Neutrophil (primary cell): ENCODE results near the gene NXT1.

Experiments
- H3K27ac ChIP-seq: fragments of 200-600 bp; sonication (generic); 2 replicates; pipeline ENCODE4 v1.5.1; 2016; ENCODE audit warnings: mild to moderate bottlenecking, moderate library complexity
- H3K27me3 ChIP-seq: fragments of 200-600 bp; sonication (generic); 2 replicates; pipeline ENCODE4 v1.6.0; 2016; ENCODE audit warnings: mild to moderate bottlenecking
- H3K36me3 ChIP-seq: fragments of 200-600 bp; sonication (generic); 2 replicates; pipeline ENCODE4 v1.5.1; 2017
- H3K4me1 ChIP-seq, 2 experiments: fragments of 200-600 bp in 1 of 2; sonication (generic) in 1 of 2; 1 replicate in 1 of 2; 2 replicates in 1 of 2; pipeline versions ENCODE4 v1.5.1 to v1.6.1; 2013 to 2016; ENCODE audit warnings: low read depth in 1 of 2, low read length in 1 of 2, mild to moderate bottlenecking in 1 of 2, moderate library complexity in 1 of 2; ENCODE audit not compliant: control insufficient read depth in 1 of 2, insufficient read depth in 1 of 2
- H3K4me3 ChIP-seq, 2 experiments: fragments of 200-600 bp in 1 of 2; sonication (generic) in 1 of 2; 1 replicate in 1 of 2; 2 replicates in 1 of 2; pipeline ENCODE4 v1.5.1; 2013 to 2016; ENCODE audit warnings: low read depth in 1 of 2, low read length in 1 of 2, mild to moderate bottlenecking in 1 of 2, moderate library complexity in 1 of 2
- H3K9me3 ChIP-seq: fragments of 200-600 bp; sonication (generic); 2 replicates; pipeline ENCODE4 v1.5.1; 2016
- TF ChIP-seq, protein P1 (sequence below): fragments of 200-600 bp; sonication (generic); IDR thresholded peaks from 2 replicates; pipeline ENCODE4 v1.5.1; 2016; ENCODE audit warnings: antibody characterized with exemption

NXT1 gene

GRCh38 chr20:23370873-23371272 lies 20.3 kb downstream of the NXT1 start:
- H3K27me3 ChIP-seq: no peaks in the 10 kb centered on the region
- H3K4me3 ChIP-seq: no peak overlapping the region
- TF ChIP-seq, protein P1, sequence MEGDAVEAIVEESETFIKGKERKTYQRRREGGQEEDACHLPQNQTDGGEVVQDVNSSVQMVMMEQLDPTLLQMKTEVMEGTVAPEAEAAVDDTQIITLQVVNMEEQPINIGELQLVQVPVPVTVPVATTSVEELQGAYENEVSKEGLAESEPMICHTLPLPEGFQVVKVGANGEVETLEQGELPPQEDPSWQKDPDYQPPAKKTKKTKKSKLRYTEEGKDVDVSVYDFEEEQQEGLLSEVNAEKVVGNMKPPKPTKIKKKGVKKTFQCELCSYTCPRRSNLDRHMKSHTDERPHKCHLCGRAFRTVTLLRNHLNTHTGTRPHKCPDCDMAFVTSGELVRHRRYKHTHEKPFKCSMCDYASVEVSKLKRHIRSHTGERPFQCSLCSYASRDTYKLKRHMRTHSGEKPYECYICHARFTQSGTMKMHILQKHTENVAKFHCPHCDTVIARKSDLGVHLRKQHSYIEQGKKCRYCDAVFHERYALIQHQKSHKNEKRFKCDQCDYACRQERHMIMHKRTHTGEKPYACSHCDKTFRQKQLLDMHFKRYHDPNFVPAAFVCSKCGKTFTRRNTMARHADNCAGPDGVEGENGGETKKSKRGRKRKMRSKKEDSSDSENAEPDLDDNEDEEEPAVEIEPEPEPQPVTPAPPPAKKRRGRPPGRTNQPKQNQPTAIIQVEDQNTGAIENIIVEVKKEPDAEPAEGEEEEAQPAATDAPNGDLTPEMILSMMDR: no peak
- no peak overlapping the region for H3K27ac ChIP-seq
- H3K36me3 ChIP-seq: peaks cover 69% of the 10 kb centered on the region
- H3K9me3 ChIP-seq: no peaks in the 10 kb centered on the region
- peaks cover 11 to 13% of the 10 kb centered on the region in 2 experiments for H3K4me1 ChIP-seq

DNA sequence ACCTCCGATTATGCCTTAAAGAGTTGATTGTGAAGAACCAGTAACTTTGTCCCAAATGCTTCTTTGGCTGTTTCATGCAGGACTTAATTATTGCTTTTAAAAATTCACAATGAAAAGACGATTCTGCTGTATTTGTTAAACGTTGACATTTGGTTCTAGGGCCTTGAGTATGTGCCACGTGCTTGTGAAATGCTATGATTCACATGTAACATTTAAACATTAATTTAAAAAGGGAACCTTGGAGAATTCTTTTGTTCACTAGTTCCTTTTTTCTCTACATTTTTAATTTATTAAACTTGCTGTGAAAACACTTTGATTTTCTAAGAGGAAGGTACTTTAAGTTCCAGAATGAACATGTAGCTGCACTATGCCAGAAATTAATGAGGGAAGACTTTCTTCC lies 20.9 kb downstream of the NXT1 start:
- Histone ChIP-seq H3K36me3 (peaks cover 75% of the 10 kb centered on the region), H3K4me3 (no peak overlapping the region), H3K27ac (peak overlapping the region; percentile 25), H3K9me3 (no peaks in the 10 kb centered on the region), H3K27me3 (no peaks in the 10 kb centered on the region), H3K4me1 (peaks cover 5 to 7% of the 10 kb centered on the region in 2 experiments)
- TF ChIP-seq, protein P1: no peak

GRCh38 chr20:23374441-23374840 lies 23.9 kb downstream of the NXT1 start:
- Histone ChIP-seq H3K27ac (no peak overlapping the region), H3K4me3 (no peak overlapping the region), H3K27me3 (no peaks in the 10 kb centered on the region), H3K36me3 (peaks cover 74% of the 10 kb centered on the region), H3K4me1 (peaks cover 4 to 7% of the 10 kb centered on the region in 2 experiments), H3K9me3 (no peaks in the 10 kb centered on the region)
- TF ChIP-seq, protein P1: no peak

DNA sequence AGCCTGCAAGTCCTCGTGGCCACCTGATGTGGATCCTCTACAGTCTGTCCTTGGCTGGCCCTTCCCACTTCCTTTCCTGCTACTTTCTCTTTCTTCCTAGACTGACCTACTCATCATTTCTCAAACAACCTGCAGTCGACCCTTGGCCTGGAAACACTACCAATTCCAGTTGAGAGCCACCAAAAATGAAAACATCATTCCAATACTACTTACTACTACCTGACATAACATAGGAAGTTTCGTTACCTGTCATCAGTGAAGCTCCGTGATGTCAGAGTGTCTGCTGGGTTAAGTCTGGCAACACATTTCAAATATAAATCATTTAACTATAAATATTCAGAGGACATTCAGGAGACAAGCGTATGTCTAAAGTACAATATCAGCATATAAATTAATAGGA lies 25.2 kb downstream of the NXT1 start:
- H3K27me3 ChIP-seq: no peaks in the 10 kb centered on the region
- no peaks in the 10 kb centered on the region for H3K9me3 ChIP-seq
- peaks cover 63% of the 10 kb centered on the region for H3K36me3 ChIP-seq
- TF ChIP-seq, protein P1: no peak
- H3K4me1 ChIP-seq: peaks cover 10 to 14% of the 10 kb centered on the region in 2 experiments
- no peak overlapping the region for H3K27ac ChIP-seq
- H3K4me3 ChIP-seq: no peak overlapping the region

DNA sequence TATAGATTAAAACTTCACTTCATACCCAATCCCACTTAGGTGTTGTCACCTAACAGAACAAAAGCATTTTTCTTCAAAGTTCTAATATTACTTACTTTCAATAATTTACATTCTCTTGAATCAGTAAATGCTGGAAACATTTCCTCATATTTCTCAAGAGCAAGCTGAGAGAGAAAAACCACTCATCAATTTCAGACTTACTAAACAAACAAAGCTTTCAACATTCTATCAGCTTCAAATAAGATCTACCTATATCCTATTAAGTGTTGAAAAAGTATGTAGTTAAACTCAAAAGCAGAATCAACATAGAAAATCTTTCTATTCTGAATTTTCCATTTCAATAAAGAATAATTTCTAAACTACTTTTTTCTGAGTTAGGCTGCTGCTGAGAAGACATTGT lies 29.2 kb downstream of the NXT1 start:
- Histone ChIP-seq H3K36me3 (peaks cover 32% of the 10 kb centered on the region), H3K27me3 (no peaks in the 10 kb centered on the region), H3K9me3 (no peaks in the 10 kb centered on the region), H3K4me1 (peaks cover 10 to 14% of the 10 kb centered on the region in 2 experiments), H3K27ac (peak overlapping the region; percentile 42), H3K4me3 (no peak overlapping the region)
- TF ChIP-seq, protein P1: no peak

DNA sequence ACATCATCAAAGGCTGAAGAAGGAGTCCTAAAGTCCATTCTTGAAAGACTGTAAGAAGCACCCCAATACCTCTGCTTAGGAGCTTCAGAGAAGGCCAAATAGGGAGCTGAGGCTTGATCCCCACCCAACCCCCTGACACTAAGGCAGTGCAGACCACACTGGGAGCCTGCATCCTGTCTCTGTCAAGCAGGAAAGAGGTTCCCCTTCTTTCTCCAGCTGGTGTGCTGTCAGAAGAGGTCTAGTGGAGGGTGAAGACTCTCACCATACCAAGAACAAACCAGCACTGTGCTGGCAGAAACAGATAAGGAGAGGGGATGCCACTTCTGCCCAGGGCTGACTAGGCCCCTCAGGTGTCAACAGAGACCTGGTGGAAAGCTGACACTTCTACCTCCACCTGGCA lies 31.3 kb downstream of the NXT1 start:
- Histone ChIP-seq H3K36me3 (peaks cover 12% of the 10 kb centered on the region), H3K27me3 (no peaks in the 10 kb centered on the region), H3K4me1 (peaks cover 10 to 19% of the 10 kb centered on the region in 2 experiments), H3K9me3 (no peaks in the 10 kb centered on the region), H3K27ac (no peak overlapping the region), H3K4me3 (no peak overlapping the region)
- TF ChIP-seq, protein P1: no peak
